ENCODE data around the gene DNAH1. TPM values are rescaled to one million over a fixed set of nuclear protein-coding genes. Genes with fewer than 3 reads are reported as not detected.

DNAH1 gene
- total and polyA plus RNA-seq, 2 experiments from 2014 or later: 0.81 to 1.8 TPM

GRCh38 chr3:52359116-52359855 lies 43.2 kb downstream of the DNAH1 start:
- Histone ChIP-seq H3F3A (replicated peaks; ENCODE audit: low read depth) (no peaks in the 10 kb centered on the region), H3K9me2 (ENCODE audit: insufficient read depth) (0 out of 2 replicates have a peak, but pooled peaks cover 2% of the 10 kb centered on the region), H3K27me3 (ENCODE audit: insufficient read depth) (no peaks in the 10 kb centered on the region)

More at GRCh38 chr3:52359116-52359855, 43.2 kb downstream of the DNAH1 start:
- H3K27ac Mint-ChIP-seq: no peak overlapping the region
- Histone ChIP-seq H3K4me3 (no peak overlapping the region), H3K4me1 (ENCODE audit: insufficient read depth) (no peaks in the 10 kb centered on the region), H3K36me3 (ENCODE audit: insufficient read depth) (no peaks in the 10 kb centered on the region), H3K27ac (ENCODE audit: low read depth) (no peak overlapping the region), H4K20me1 (replicated peaks; ENCODE audit: insufficient read depth) (no peaks in the 10 kb centered on the region), H2AFZ (no peak overlapping the region), H3K4me2 (no peak overlapping the region), H3K79me2 (replicated peaks; ENCODE audit: insufficient read depth) (no peaks in the 10 kb centered on the region)
- TF ChIP-seq REST (IDR thresholded peaks at IDR 0.05; ENCODE audit: unreplicated experiment) (no peak), CTCF (conservative IDR thresholded peaks at IDR 0.05; ENCODE audit: low read depth in 2 of 2) (no peak), ETS1 (IDR thresholded peaks at IDR 0.05) (no peak), CREB1 (CRISPR knock-in tag; IDR thresholded peaks at IDR 0.05; ENCODE audit: low read depth) (no peak), NANOG (IDR thresholded peaks at IDR 0.05; ENCODE audit: borderline replicate concordance) (no peak), ZNF114 (CRISPR knock-in tag; IDR thresholded peaks at IDR 0.05) (no peak), POLR2AphosphoS5 (IDR thresholded peaks at IDR 0.05; ENCODE audit: low read depth) (no peak), STAT1 (IDR thresholded peaks at IDR 0.05; ENCODE audit: unreplicated experiment) (no peak), EZH2 (IDR thresholded peaks at IDR 0.05; ENCODE audit: low read depth, unreplicated experiment) (no peak)
- no peak for DNase-seq (ENCODE audit: low spot score)
- H3K27me3 Mint-ChIP-seq (ENCODE audit: insufficient read depth, low read depth, poor library complexity): peaks cover 25% of the 10 kb centered on the region
- H3K4me1 Mint-ChIP-seq: 0 out of 3 replicates have a peak, but pooled peaks cover 3% of the 10 kb centered on the region
- ATAC-seq: no peak
- no peaks in the 10 kb centered on the region for H3K9me3 Mint-ChIP-seq
- H3K4me3 Mint-ChIP-seq: no peak overlapping the region
- H3K36me3 Mint-ChIP-seq (ENCODE audit: low read depth): no peaks in the 10 kb centered on the region; the same call in 2 of the 3 replicates

Measured in GM23338 (cell line).